ENCODE measurements around the gene SORCS3. TPM values are rescaled to one million over a fixed set of nuclear protein-coding genes. Genes with fewer than 3 reads are reported as not detected.

SORCS3 gene
- total RNA-seq, 3 donors from 2014 or later: 0.60 TPM; not detected in 2

GRCh38 chr10:105017691-105018090 is 376.6 kb downstream of the SORCS3 start:
- intact Hi-C loops (cut with DNase I, micrococcal nuclease): no loop called here

GRCh38 chr10:105023211-105024111 is 382.4 kb downstream of the SORCS3 start:
- Histone ChIP-seq H3K9me3 (no peaks in the 10 kb centered on the region), H3K36me3 (ENCODE audit: low read depth) (no peaks in the 10 kb centered on the region), H3K4me1 (ENCODE audit: low read depth) (no peaks in the 10 kb centered on the region), H3K4me3 (no peak overlapping the region)
- no peak for ATAC-seq
- TF ChIP-seq, protein P1, sequence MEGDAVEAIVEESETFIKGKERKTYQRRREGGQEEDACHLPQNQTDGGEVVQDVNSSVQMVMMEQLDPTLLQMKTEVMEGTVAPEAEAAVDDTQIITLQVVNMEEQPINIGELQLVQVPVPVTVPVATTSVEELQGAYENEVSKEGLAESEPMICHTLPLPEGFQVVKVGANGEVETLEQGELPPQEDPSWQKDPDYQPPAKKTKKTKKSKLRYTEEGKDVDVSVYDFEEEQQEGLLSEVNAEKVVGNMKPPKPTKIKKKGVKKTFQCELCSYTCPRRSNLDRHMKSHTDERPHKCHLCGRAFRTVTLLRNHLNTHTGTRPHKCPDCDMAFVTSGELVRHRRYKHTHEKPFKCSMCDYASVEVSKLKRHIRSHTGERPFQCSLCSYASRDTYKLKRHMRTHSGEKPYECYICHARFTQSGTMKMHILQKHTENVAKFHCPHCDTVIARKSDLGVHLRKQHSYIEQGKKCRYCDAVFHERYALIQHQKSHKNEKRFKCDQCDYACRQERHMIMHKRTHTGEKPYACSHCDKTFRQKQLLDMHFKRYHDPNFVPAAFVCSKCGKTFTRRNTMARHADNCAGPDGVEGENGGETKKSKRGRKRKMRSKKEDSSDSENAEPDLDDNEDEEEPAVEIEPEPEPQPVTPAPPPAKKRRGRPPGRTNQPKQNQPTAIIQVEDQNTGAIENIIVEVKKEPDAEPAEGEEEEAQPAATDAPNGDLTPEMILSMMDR (IDR thresholded peaks at IDR 0.05): no peak
- intact Hi-C loops (cut with DNase I, micrococcal nuclease): no loop called here
- no peak for DNase-seq

More at GRCh38 chr10:105017691-105018090, 376.6 kb downstream of the SORCS3 start:
- no peaks in the 10 kb centered on the region for H3K36me3 ChIP-seq (ENCODE audit: low read depth)
- ATAC-seq: no peak
- no peaks in the 10 kb centered on the region for H3K9me3 ChIP-seq
- DNase-seq: no peak
- H3K4me1 ChIP-seq (ENCODE audit: low read depth): no peaks in the 10 kb centered on the region
- no peak overlapping the region for H3K4me3 ChIP-seq
- TF ChIP-seq, protein P1 (IDR thresholded peaks at IDR 0.05): no peak

DNA sequence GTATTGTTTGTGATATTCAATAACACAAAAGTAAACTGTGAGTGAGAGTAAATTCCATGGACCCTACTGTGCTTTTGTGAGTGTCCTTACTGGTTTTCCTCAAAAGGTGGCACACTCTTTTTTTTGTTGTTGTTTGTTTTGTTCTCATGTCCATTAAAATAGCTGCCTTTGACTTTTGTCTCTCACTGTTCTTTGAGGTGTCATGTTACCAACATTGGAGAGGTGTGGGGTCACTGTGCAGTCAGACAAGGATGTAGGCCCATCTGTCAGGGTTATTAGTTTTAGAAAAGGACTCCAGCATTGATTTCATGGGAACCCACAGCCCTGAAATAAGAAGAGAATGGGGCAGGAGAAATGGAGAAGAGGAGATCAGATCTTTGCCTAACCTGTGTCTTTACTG is 383.1 kb downstream of the SORCS3 start:
- ATAC-seq (no peak), DNase-seq (no peak)
- intact Hi-C loops (cut with DNase I, micrococcal nuclease): no loop called here
- TF ChIP-seq, protein P1 (IDR thresholded peaks at IDR 0.05): no peak
- H3K36me3 ChIP-seq (ENCODE audit: low read depth): no peaks in the 10 kb centered on the region
- H3K4me3 ChIP-seq: no peak overlapping the region
- no peaks in the 10 kb centered on the region for H3K9me3 ChIP-seq
- no peaks in the 10 kb centered on the region for H3K4me1 ChIP-seq (ENCODE audit: low read depth)

GRCh38 chr10:105025092-105025491 is 384.0 kb downstream of the SORCS3 start:
- intact Hi-C loops (cut with DNase I, micrococcal nuclease): no loop called here
- ATAC-seq: no peak
- no peaks in the 10 kb centered on the region for H3K4me1 ChIP-seq (ENCODE audit: low read depth)
- TF ChIP-seq, protein P1 (IDR thresholded peaks at IDR 0.05): no peak
- H3K9me3 ChIP-seq: no peaks in the 10 kb centered on the region
- no peaks in the 10 kb centered on the region for H3K36me3 ChIP-seq (ENCODE audit: low read depth)
- DNase-seq: no peak
- no peak overlapping the region for H3K4me3 ChIP-seq

DNA sequence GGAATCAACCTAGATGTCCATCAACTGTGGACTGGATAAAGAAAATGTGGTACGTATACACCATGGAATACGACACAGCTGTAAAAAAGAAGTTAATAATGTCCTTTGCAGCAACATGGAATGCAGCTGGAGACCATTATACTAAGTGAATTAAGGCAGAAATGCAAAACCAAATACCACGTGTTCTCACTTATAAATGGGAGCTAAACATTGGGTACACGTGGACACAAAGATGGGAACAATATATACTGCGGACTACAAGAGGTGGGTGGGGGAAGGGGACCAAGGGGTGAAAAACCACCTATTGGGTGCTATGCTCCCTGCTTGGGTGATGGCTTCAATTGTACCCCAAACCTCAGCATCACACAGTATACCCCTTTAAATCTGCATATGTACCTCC is 385.5 kb downstream of the SORCS3 start:
- H3K36me3 ChIP-seq (ENCODE audit: low read depth): no peaks in the 10 kb centered on the region
- H3K4me3 ChIP-seq: no peak overlapping the region
- H3K9me3 ChIP-seq: no peaks in the 10 kb centered on the region
- no peak for DNase-seq
- TF ChIP-seq, protein P1 (IDR thresholded peaks at IDR 0.05): no peak
- intact Hi-C loops (cut with DNase I, micrococcal nuclease): no loop called here
- H3K4me1 ChIP-seq (ENCODE audit: low read depth): no peaks in the 10 kb centered on the region
- no peak for ATAC-seq
